Measurements from ENCODE around the gene LSAMP.

Gene LSAMP

GRCh38 chr3:116192464-116192863 lies 252.8 kb downstream of the LSAMP start:
- Histone ChIP-seq H3K4me2 (ENCODE audit: low read depth, low read length, poor library complexity, severe bottlenecking) (no peak overlapping the region), H3K4me1 (ENCODE audit: insufficient read depth, low read length, poor library complexity, severe bottlenecking) (no peaks in the 10 kb centered on the region), H3K27me3 (ENCODE audit: insufficient read depth, low read length, poor library complexity, severe bottlenecking) (no peaks in the 10 kb centered on the region), H3K9ac (ENCODE audit: low read depth, low read length, poor library complexity, severe bottlenecking) (no peak overlapping the region), H3K36me3 (ENCODE audit: insufficient read depth, low read length) (no peaks in the 10 kb centered on the region), H3K9me2 (replicated peaks; ENCODE audit: low read depth, low read length) (no peaks in the 10 kb centered on the region), H3K9me3 (ENCODE audit: insufficient read depth, low read depth, low read length) (no peaks in the 10 kb centered on the region), H3K4me3 (ENCODE audit: low read length, poor library complexity, severe bottlenecking) (no peak overlapping the region), H3F3A (ENCODE audit: low read depth) (no peaks in the 10 kb centered on the region), H3K79me2 (ENCODE audit: insufficient read depth, low read length) (no peaks in the 10 kb centered on the region), H4K20me1 (ENCODE audit: insufficient read depth, low read length, poor library complexity, severe bottlenecking) (no peaks in the 10 kb centered on the region), H2AFZ (ENCODE audit: low read length) (no peak overlapping the region)
- TF ChIP-seq EZH2phosphoT487 (IDR thresholded peaks at IDR 0.05; ENCODE audit: borderline replicate concordance): no peak
- TF ChIP-seq CTCF (conservative IDR thresholded peaks at IDR 0.05; ENCODE audit: low read length): no peak

- H3K79me2 ChIP-seq (ENCODE audit: insufficient read depth, low read length): no peaks in the 10 kb centered on the region
- H3K9me3 ChIP-seq (ENCODE audit: insufficient read depth, low read depth, low read length): no peaks in the 10 kb centered on the region
- no peaks in the 10 kb centered on the region for H3K36me3 ChIP-seq (ENCODE audit: insufficient read depth, low read length)
- no peaks in the 10 kb centered on the region for H3F3A ChIP-seq (ENCODE audit: low read depth)
- H3K4me1 ChIP-seq (ENCODE audit: insufficient read depth, low read length, poor library complexity, severe bottlenecking): no peaks in the 10 kb centered on the region
- H3K4me3 ChIP-seq (ENCODE audit: low read length, poor library complexity, severe bottlenecking): no peak overlapping the region
- TF ChIP-seq EZH2phosphoT487 (IDR thresholded peaks at IDR 0.05; ENCODE audit: borderline replicate concordance): no peak
- TF ChIP-seq CTCF (conservative IDR thresholded peaks at IDR 0.05; ENCODE audit: low read length): no peak
- H3K9ac ChIP-seq (ENCODE audit: low read depth, low read length, poor library complexity, severe bottlenecking): no peak overlapping the region
- H3K27me3 ChIP-seq (ENCODE audit: insufficient read depth, low read length, poor library complexity, severe bottlenecking): no peaks in the 10 kb centered on the region
- no peaks in the 10 kb centered on the region for H3K9me2 ChIP-seq (replicated peaks; ENCODE audit: low read depth, low read length)
- no peak overlapping the region for H2AFZ ChIP-seq (ENCODE audit: low read length)
- H3K4me2 ChIP-seq (ENCODE audit: low read depth, low read length, poor library complexity, severe bottlenecking): no peak overlapping the region
- H4K20me1 ChIP-seq (ENCODE audit: insufficient read depth, low read length, poor library complexity, severe bottlenecking): no peaks in the 10 kb centered on the region
These were observed 253.9 kb downstream of the LSAMP start for GRCh38 chr3:116191409-116191808.

GRCh38 chr3:116190095-116190494 lies 255.2 kb downstream of the LSAMP start:
- Histone ChIP-seq H3K9me2 (replicated peaks; ENCODE audit: low read depth, low read length) (no peaks in the 10 kb centered on the region), H4K20me1 (ENCODE audit: insufficient read depth, low read length, poor library complexity, severe bottlenecking) (no peaks in the 10 kb centered on the region), H2AFZ (ENCODE audit: low read length) (no peak overlapping the region), H3K27me3 (ENCODE audit: insufficient read depth, low read length, poor library complexity, severe bottlenecking) (no peaks in the 10 kb centered on the region), H3K4me2 (ENCODE audit: low read depth, low read length, poor library complexity, severe bottlenecking) (no peak overlapping the region), H3K9me3 (ENCODE audit: insufficient read depth, low read depth, low read length) (no peaks in the 10 kb centered on the region), H3K79me2 (ENCODE audit: insufficient read depth, low read length) (no peaks in the 10 kb centered on the region), H3K4me3 (ENCODE audit: low read length, poor library complexity, severe bottlenecking) (no peak overlapping the region), H3K9ac (ENCODE audit: low read depth, low read length, poor library complexity, severe bottlenecking) (no peak overlapping the region), H3K4me1 (ENCODE audit: insufficient read depth, low read length, poor library complexity, severe bottlenecking) (no peaks in the 10 kb centered on the region), H3K36me3 (ENCODE audit: insufficient read depth, low read length) (no peaks in the 10 kb centered on the region), H3F3A (ENCODE audit: low read depth) (no peaks in the 10 kb centered on the region)
- no peak for TF ChIP-seq CTCF (conservative IDR thresholded peaks at IDR 0.05; ENCODE audit: low read length)
- no peak for TF ChIP-seq EZH2phosphoT487 (IDR thresholded peaks at IDR 0.05; ENCODE audit: borderline replicate concordance)
